Measurements from ENCODE around the gene C3orf18.

Gene C3orf18

GRCh38 chr3:50552598-50552997 lies 14.9 kb downstream of the C3orf18 start:
- H3K36me3 ChIP-seq (ENCODE audit: control insufficient read depth, insufficient read depth, low read length) = no peaks in the 10 kb centered on the region
- H3K4me1 ChIP-seq (ENCODE audit: control insufficient read depth, insufficient read depth, low read length) = no peaks in the 10 kb centered on the region
- no peak overlapping the region for H3K4me3 ChIP-seq (ENCODE audit: low read depth, low read length)
- no peaks in the 10 kb centered on the region for H3K9me3 ChIP-seq (ENCODE audit: control insufficient read depth, insufficient read depth, low read length)
- no peaks in the 10 kb centered on the region for H3K27me3 ChIP-seq (ENCODE audit: control insufficient read depth, insufficient read depth, low read length)
- no peak overlapping the region for H3K9ac ChIP-seq (ENCODE audit: low read depth, low read length)

DNA sequence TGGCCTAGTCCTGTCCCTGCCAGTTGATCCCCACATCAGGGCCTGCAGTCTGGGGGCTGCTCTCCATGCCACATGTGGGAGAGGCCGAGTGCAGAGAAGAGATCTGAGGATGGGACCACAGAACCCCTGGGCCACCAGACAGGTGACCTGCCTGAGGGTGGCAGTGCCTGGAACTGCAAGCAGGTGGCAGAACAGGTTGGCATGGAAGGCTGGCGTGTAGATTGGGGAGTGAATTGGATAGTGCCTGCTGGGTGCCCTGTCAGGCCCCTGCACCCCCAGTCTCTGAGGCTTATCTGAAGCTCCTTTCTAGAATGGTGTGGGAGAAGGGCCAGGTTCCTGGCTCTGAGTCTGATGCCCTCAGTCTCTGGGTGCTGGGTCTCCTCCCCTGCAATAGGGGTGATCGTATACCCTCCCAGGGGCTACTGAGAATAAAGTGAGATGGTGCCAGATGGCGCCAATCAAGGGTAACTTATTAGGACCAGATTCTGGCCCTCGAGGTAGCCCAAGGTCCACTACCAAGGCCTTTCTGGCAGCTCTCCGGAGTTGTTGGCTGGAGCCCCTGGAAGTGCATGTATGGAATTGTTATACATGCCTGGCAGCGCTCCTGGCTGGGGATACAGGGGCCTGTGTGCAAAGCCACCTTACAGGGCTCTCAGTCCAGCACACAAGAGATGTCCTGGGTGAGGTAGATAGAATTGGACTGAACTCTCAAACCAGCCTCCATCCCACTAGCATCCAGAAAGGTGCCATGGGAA lies 15.7 kb downstream of the C3orf18 start:
- no peak overlapping the region for H3K9ac ChIP-seq (ENCODE audit: low read depth, low read length)
- H3K27me3 ChIP-seq (ENCODE audit: control insufficient read depth, insufficient read depth, low read length) = no peaks in the 10 kb centered on the region
- H3K9me3 ChIP-seq (ENCODE audit: control insufficient read depth, insufficient read depth, low read length) = no peaks in the 10 kb centered on the region
- no peaks in the 10 kb centered on the region for H3K4me1 ChIP-seq (ENCODE audit: control insufficient read depth, insufficient read depth, low read length)
- H3K36me3 ChIP-seq (ENCODE audit: control insufficient read depth, insufficient read depth, low read length) = no peaks in the 10 kb centered on the region
- H3K4me3 ChIP-seq (ENCODE audit: low read depth, low read length) = no peak overlapping the region

DNA sequence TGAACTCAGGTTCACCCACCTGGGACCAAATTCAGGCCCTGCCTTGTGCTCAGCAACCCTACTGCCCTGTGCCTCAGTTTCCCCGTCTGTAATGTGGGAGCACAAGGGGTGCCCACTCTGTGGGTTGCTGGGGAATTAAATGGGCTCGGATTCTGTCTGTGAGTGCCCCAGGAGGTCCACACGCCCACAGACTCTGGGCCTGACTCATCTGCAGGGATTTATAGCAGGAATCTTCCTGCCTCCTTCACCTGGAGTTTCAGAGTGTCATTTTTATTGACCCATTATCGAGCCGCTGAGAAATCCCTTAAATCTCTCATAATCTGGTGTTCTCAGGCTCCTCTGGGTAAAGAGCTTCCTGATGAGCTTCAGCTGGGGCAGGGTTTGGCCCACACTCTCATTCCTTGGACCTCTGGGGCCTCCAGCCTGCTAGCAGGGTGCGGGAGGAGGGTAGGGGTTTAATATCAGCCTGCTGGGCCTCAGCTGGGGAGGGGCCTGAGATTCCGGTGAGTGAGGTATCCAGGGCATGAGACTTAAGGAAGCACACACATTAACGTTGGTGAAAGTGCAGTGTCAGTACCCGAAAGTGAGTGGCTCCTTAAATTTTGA lies 16.4 kb downstream of the C3orf18 start:
- H3K27me3 ChIP-seq (ENCODE audit: control insufficient read depth, insufficient read depth, low read length) = no peaks in the 10 kb centered on the region
- H3K4me3 ChIP-seq (ENCODE audit: low read depth, low read length) = no peak overlapping the region
- H3K4me1 ChIP-seq (ENCODE audit: control insufficient read depth, insufficient read depth, low read length) = no peaks in the 10 kb centered on the region
- no peak overlapping the region for H3K9ac ChIP-seq (ENCODE audit: low read depth, low read length)
- no peaks in the 10 kb centered on the region for H3K9me3 ChIP-seq (ENCODE audit: control insufficient read depth, insufficient read depth, low read length)
- no peaks in the 10 kb centered on the region for H3K36me3 ChIP-seq (ENCODE audit: control insufficient read depth, insufficient read depth, low read length)

GRCh38 chr3:50550079-50550736 lies 17.3 kb downstream of the C3orf18 start:
- Histone ChIP-seq H3K4me3 (ENCODE audit: low read depth, low read length) (no peak overlapping the region), H3K9ac (ENCODE audit: low read depth, low read length) (no peak overlapping the region), H3K9me3 (ENCODE audit: control insufficient read depth, insufficient read depth, low read length) (no peaks in the 10 kb centered on the region), H3K36me3 (ENCODE audit: control insufficient read depth, insufficient read depth, low read length) (no peaks in the 10 kb centered on the region), H3K27me3 (ENCODE audit: control insufficient read depth, insufficient read depth, low read length) (no peaks in the 10 kb centered on the region), H3K4me1 (ENCODE audit: control insufficient read depth, insufficient read depth, low read length) (peaks cover 4% of the 10 kb centered on the region)

- Histone ChIP-seq H3K9ac (ENCODE audit: low read depth, low read length) (no peak overlapping the region), H3K27me3 (ENCODE audit: control insufficient read depth, insufficient read depth, low read length) (no peaks in the 10 kb centered on the region), H3K9me3 (ENCODE audit: control insufficient read depth, insufficient read depth, low read length) (no peaks in the 10 kb centered on the region), H3K4me1 (ENCODE audit: control insufficient read depth, insufficient read depth, low read length) (peaks cover 4% of the 10 kb centered on the region), H3K4me3 (ENCODE audit: low read depth, low read length) (no peak overlapping the region), H3K36me3 (ENCODE audit: control insufficient read depth, insufficient read depth, low read length) (no peaks in the 10 kb centered on the region)
Measured at GRCh38 chr3:50549226-50549625, 18.3 kb downstream of the C3orf18 start.

DNA sequence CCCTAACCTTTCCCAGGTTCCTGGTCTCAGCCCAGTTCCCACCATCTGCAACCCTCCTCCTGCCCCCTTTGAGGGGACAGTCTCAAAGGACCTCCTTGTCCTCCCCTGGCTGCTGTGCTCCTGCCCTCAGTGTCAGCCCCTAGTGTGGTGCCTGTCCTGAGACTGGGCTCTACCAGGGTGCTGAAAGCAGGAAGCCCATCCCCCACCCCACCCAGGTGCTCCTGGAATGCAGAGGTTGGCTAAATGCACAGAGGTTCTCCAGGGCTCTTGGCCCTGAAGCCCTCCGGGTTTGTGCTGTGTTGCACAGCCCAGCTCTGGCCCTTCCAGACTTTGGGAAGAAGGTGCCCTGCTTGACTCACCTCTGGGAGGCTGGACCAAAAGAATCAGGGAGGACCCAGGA lies 21.8 kb downstream of the C3orf18 start:
- Histone ChIP-seq H3K36me3 (ENCODE audit: control insufficient read depth, insufficient read depth, low read length) (no peaks in the 10 kb centered on the region), H3K4me1 (ENCODE audit: control insufficient read depth, insufficient read depth, low read length) (peaks cover 4% of the 10 kb centered on the region), H3K4me3 (ENCODE audit: low read depth, low read length) (no peak overlapping the region), H3K9me3 (ENCODE audit: control insufficient read depth, insufficient read depth, low read length) (no peaks in the 10 kb centered on the region), H3K9ac (ENCODE audit: low read depth, low read length) (no peak overlapping the region), H3K27me3 (ENCODE audit: control insufficient read depth, insufficient read depth, low read length) (no peaks in the 10 kb centered on the region)

- no peaks in the 10 kb centered on the region for H3K36me3 ChIP-seq (ENCODE audit: control insufficient read depth, insufficient read depth, low read length)
- H3K9me3 ChIP-seq (ENCODE audit: control insufficient read depth, insufficient read depth, low read length) = no peaks in the 10 kb centered on the region
- H3K9ac ChIP-seq (ENCODE audit: low read depth, low read length) = no peak overlapping the region
- H3K4me3 ChIP-seq (ENCODE audit: low read depth, low read length) = no peak overlapping the region
- H3K27me3 ChIP-seq (ENCODE audit: control insufficient read depth, insufficient read depth, low read length) = peaks cover 2% of the 10 kb centered on the region
- peaks cover 15% of the 10 kb centered on the region for H3K4me1 ChIP-seq (ENCODE audit: control insufficient read depth, insufficient read depth, low read length)
Measured at GRCh38 chr3:50542177-50543034, 25.1 kb downstream of the C3orf18 start.

- no peaks in the 10 kb centered on the region for H3K36me3 ChIP-seq (ENCODE audit: control insufficient read depth, insufficient read depth, low read length)
- H3K27me3 ChIP-seq (ENCODE audit: control insufficient read depth, insufficient read depth, low read length) = peaks cover 2% of the 10 kb centered on the region
- no peak overlapping the region for H3K4me3 ChIP-seq (ENCODE audit: low read depth, low read length)
- H3K9me3 ChIP-seq (ENCODE audit: control insufficient read depth, insufficient read depth, low read length) = no peaks in the 10 kb centered on the region
- H3K9ac ChIP-seq (ENCODE audit: low read depth, low read length) = no peak overlapping the region
- peaks cover 11% of the 10 kb centered on the region for H3K4me1 ChIP-seq (ENCODE audit: control insufficient read depth, insufficient read depth, low read length)
Measured at GRCh38 chr3:50539356-50540286, 27.9 kb downstream of the C3orf18 start.

GRCh38 chr3:50537421-50538129 lies 30.0 kb downstream of the C3orf18 start:
- no peak overlapping the region for H3K4me3 ChIP-seq (ENCODE audit: low read depth, low read length)
- H3K9ac ChIP-seq (ENCODE audit: low read depth, low read length) = no peak overlapping the region
- peaks cover 11% of the 10 kb centered on the region for H3K4me1 ChIP-seq (ENCODE audit: control insufficient read depth, insufficient read depth, low read length)
- H3K36me3 ChIP-seq (ENCODE audit: control insufficient read depth, insufficient read depth, low read length) = no peaks in the 10 kb centered on the region
- H3K9me3 ChIP-seq (ENCODE audit: control insufficient read depth, insufficient read depth, low read length) = no peaks in the 10 kb centered on the region
- H3K27me3 ChIP-seq (ENCODE audit: control insufficient read depth, insufficient read depth, low read length) = peaks cover 2% of the 10 kb centered on the region

- Histone ChIP-seq H3K27me3 (ENCODE audit: control insufficient read depth, insufficient read depth, low read length) (peaks cover 6% of the 10 kb centered on the region), H3K36me3 (ENCODE audit: control insufficient read depth, insufficient read depth, low read length) (no peaks in the 10 kb centered on the region), H3K9ac (ENCODE audit: low read depth, low read length) (no peak overlapping the region), H3K4me3 (ENCODE audit: low read depth, low read length) (no peak overlapping the region), H3K9me3 (ENCODE audit: control insufficient read depth, insufficient read depth, low read length) (no peaks in the 10 kb centered on the region), H3K4me1 (ENCODE audit: control insufficient read depth, insufficient read depth, low read length) (peaks cover 11% of the 10 kb centered on the region)
Measured at GRCh38 chr3:50536471-50537180, 30.9 kb downstream of the C3orf18 start.

Data from iPS-15b (cell line).